OCI-LY3 (cell line): ENCODE results near the gene PROSER3.

ENCODE experiments used
- CTCF ChIP-seq: fragments of 200-600, 300-600 bp; sonication (generic); IDR thresholded peaks from 2 replicates; pipeline ENCODE4 v1.5.1; 2014; ENCODE audit warnings: antibody characterized with exemption, low read length, low read depth
- EZH2phosphoT487 ChIP-seq: fragments of 200-600 bp; shearing (Covaris generic); IDR thresholded peaks from 2 replicates; pipeline ENCODE4 v1.6.1; 2018; ENCODE audit warnings: antibody characterized with exemption, mixed run types, low read depth

- TF ChIP-seq CTCF (no peak), EZH2phosphoT487 (no peak)
Observed at GRCh38 chr19:35757749-35758608, at the start of gene PROSER3.
